Coronary artery (tissue), 2 donors: Measurements from ENCODE around the gene ERGIC2.
"Not testable (repeated sequence)": the region's sequence is repeated elsewhere in the genome, so short reads cannot be mapped to it uniquely, and the experiment has no call there.

Source experiments
- DNase-seq: peaks from one replicate; pipeline ENCODE4 v3.0.0-alpha.2; 2017; ENCODE audit warnings: low spot score
- H3K27ac ChIP-seq, 2 donors: fragments of 200-600 bp; sonication (generic); one replicate each; pipeline ENCODE4 v1.5.1; 2016 to 2019
- H3K4me3 ChIP-seq: fragments of 200-600 bp; sonication (generic); 2 replicates; pipeline ENCODE4 v1.5.1; 2016; ENCODE audit warnings: mild to moderate bottlenecking, moderate library complexity
- TF ChIP-seq, protein P1 (sequence below): fragments of 200-600 bp; sonication (generic); IDR thresholded peaks from one replicate; pipeline ENCODE4 v1.5.1; 2019; ENCODE audit warnings: antibody characterized with exemption

Gene ERGIC2

DNA sequence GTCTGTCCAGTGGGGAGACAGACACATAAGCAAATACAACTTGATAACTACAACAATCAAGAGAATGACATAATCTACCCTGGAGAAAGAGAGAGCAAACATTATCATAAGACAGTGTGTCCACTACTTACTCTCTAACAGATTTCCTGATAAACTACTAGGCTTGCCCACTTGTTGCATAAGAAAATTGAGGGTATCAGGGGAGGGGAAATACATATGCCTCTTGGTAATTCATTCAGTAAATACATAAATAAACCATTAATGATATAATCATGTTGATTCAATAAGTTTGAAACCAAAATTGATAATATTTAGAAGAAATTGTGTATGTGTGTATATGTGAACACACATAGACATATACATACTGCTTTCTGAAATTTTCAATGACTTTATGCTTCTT lies 76.6 kb downstream of the ERGIC2 start:
- no peak for DNase-seq
- no peak overlapping the region for H3K27ac ChIP-seq

DNA sequence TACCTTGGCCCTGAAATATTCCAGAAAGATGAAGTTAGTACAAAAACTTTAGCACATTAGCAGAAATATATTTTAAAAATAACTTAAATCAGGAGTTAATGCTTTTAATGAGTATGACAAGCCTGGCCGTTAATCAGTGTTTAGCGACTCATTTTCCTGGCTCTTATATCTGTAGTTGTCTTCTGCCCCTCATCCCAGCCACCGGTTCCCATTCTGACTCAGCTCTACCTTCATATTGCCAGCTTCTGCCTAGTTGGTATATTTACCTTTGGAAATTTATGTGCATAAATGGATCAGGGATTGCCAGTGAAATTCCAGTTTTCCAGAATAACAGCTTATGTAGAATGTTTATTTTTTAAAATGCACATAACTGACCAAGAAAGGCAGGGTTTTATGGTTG lies 79.9 kb downstream of the ERGIC2 start:
- DNase-seq = no peak
- Histone ChIP-seq H3K4me3 (no peak overlapping the region), H3K27ac (no peak overlapping the region)
- TF ChIP-seq, protein P1, sequence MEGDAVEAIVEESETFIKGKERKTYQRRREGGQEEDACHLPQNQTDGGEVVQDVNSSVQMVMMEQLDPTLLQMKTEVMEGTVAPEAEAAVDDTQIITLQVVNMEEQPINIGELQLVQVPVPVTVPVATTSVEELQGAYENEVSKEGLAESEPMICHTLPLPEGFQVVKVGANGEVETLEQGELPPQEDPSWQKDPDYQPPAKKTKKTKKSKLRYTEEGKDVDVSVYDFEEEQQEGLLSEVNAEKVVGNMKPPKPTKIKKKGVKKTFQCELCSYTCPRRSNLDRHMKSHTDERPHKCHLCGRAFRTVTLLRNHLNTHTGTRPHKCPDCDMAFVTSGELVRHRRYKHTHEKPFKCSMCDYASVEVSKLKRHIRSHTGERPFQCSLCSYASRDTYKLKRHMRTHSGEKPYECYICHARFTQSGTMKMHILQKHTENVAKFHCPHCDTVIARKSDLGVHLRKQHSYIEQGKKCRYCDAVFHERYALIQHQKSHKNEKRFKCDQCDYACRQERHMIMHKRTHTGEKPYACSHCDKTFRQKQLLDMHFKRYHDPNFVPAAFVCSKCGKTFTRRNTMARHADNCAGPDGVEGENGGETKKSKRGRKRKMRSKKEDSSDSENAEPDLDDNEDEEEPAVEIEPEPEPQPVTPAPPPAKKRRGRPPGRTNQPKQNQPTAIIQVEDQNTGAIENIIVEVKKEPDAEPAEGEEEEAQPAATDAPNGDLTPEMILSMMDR = no peak

More for the DNA sequence above, 76.6 kb downstream of the ERGIC2 start:
- H3K4me3 ChIP-seq = no peak overlapping the region
- TF ChIP-seq, protein P1 = no peak

DNA sequence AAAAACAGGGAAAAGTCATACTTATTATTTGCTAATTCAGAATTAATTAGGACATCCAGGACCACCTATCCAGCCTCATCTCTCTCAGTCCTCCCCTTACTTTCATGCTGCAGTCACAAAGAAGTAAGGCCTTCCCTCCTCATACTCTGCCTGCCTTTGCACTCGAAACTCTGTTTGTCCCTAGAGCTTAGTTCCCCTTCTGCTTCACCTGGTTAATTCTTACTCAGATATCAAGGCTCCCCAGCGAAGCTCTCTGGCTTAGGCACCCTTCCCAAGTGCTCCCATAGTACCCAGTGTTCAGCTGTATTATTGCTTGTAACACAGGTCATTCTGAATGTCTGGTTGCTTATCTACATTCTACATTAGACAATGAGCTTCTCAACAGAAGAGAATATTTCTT lies 81.3 kb downstream of the ERGIC2 start:
- DNase-seq = no peak
- H3K27ac ChIP-seq = no peak overlapping the region
- TF ChIP-seq, protein P1 = no peak
- H3K4me3 ChIP-seq = no peak overlapping the region

DNA sequence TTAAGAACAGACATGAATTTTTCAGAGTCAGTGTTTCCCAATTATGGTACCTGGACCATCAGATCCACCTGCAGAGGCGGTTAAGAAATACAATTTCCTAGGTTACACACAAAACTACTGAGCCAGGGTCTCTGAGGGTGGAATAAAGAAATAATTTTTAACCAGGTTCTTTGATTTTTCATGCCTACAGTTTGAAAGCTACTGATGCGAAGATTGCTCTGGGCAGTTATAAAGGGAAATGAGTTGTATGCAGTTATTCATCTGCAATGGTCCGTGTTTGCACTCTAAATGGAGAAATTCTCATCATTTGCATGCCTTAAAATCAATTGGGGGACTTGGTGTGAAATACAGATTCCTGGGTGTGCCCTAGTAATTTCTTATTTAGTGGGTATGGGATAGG lies 89.7 kb downstream of the ERGIC2 start:
- Histone ChIP-seq H3K27ac (no peak overlapping the region), H3K4me3 (no peak overlapping the region)
- TF ChIP-seq, protein P1 = no peak
- no peak for DNase-seq

DNA sequence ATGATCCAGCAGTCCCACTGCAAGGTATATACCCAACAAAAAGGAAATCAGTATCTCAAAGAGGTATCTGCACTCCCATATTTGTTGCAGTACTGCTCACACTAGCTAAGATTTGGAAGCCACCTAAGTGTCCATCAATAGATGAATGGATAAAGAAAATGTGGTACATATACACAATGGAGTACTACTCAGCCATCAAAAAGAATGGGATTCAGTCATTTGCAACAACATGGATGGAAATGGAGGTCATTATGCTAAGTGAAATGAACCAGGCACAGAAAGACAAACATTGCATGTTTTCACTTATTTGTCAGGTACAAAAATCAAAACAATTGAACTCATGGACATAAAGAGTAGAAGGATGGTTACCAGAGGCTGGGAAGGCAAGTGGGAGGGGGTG lies 90.5 kb downstream of the ERGIC2 start:
- H3K27ac ChIP-seq, DNase-seq, H3K4me3 ChIP-seq: not testable (repeated sequence)

DNA sequence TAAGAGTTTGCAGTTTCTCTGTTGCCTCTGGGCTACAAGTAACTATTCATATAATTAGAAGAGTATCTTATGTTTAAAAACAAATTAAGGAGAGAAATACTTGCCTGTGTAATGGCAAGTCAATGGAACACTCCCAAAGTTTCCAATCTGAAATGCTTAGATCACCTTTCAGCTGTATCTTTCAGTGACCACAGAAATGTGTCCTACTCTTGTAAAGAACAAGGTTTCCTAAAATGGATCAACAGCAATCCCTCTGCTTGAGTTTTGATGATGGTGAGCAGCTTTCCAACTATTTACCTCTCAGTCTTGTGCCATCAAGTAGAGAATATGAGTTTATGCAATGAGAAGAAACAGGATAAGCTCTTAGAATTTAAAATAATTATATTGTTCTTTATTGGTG lies 92.9 kb downstream of the ERGIC2 start:
- no peak overlapping the region for H3K4me3 ChIP-seq

DNA sequence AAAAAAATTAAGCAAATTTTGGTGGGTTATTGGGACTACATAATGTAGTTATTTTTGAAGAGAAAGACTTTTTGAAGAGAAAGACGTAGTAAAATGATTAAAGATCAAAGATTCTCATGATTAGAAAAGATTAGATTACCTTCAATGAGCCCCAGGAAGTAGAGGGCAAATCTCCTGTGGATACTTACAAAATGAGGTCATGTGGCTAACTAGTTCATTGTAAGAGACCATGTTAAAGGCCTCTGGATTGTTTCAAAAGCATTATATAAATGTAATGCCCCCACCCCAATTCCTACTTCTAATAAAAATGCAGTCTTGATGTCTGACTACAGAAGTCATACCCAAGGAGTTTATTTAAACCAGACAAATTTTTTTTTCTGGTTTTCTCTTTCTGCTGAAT lies 93.3 kb downstream of the ERGIC2 start:
- no peak for DNase-seq
- TF ChIP-seq, protein P1 = no peak
- Histone ChIP-seq H3K27ac (no peak overlapping the region), H3K4me3 (no peak overlapping the region)

More for the DNA sequence above, 92.9 kb downstream of the ERGIC2 start:
- no peak overlapping the region for H3K27ac ChIP-seq
- TF ChIP-seq, protein P1 = no peak
- DNase-seq = no peak
